GM23338 (cell line): ENCODE results near the gene MFSD2B. TPM values are rescaled to one million over a fixed set of nuclear protein-coding genes. Genes with fewer than 3 reads are reported as not detected.

Experiments used
- ATAC-seq: fragments of 200-7000 bp; cut with Tn5 transposase; 3 replicates; pipeline ENCODE4 v1.9.1; 2020
- DNase-seq: peaks from one replicate; pipeline ENCODE4 v3.0.0-alpha.2; 2015; ENCODE audit warnings: low spot score
- H2AFZ ChIP-seq: fragments of 200-600 bp; sonication (generic); 2 replicates; pipeline ENCODE4 v1.8.0; 2016; ENCODE audit warnings: antibody characterized with exemption, mild to moderate bottlenecking, moderate library complexity
- H3F3A ChIP-seq: fragments of 200-600 bp; sonication (generic); replicated peaks from 2 replicates; pipeline ENCODE4 v1.8.0; 2017; ENCODE audit warnings: antibody characterized with exemption, mixed run types, low read depth
- H3K27ac ChIP-seq: fragments of 200-600 bp; sonication (generic); 2 replicates; pipeline ENCODE4 v1.6.1; 2016; ENCODE audit warnings: low read depth
- H3K27me3 ChIP-seq: fragments of 200-600 bp; sonication (generic); 2 replicates; pipeline ENCODE4 v1.8.0; 2016; ENCODE audit warnings: mild to moderate bottlenecking, mixed run types, moderate library complexity; ENCODE audit not compliant: insufficient read depth
- H3K36me3 ChIP-seq: fragments of 200-600 bp; sonication (generic); 2 replicates; pipeline ENCODE4 v1.8.0; 2016; ENCODE audit warnings: mild to moderate bottlenecking; ENCODE audit not compliant: insufficient read depth
- H3K4me1 ChIP-seq: fragments of 200-600 bp; sonication (generic); 2 replicates; pipeline ENCODE4 v1.8.0; 2016; ENCODE audit warnings: mild to moderate bottlenecking, moderate library complexity; ENCODE audit not compliant: insufficient read depth
- H3K4me2 ChIP-seq: fragments of 200-600 bp; sonication (generic); 2 replicates; pipeline ENCODE4 v1.7.1; 2017; ENCODE audit warnings: mixed run types
- H3K4me3 ChIP-seq: fragments of 200-600 bp; sonication (generic); 2 replicates; pipeline ENCODE4 v1.6.1; 2016; ENCODE audit warnings: mixed run types
- H3K79me2 ChIP-seq: fragments of 200-600 bp; sonication (generic); replicated peaks from 2 replicates; pipeline ENCODE4 v1.8.0; 2017; ENCODE audit warnings: mild to moderate bottlenecking; ENCODE audit not compliant: insufficient read depth
- H3K9me2 ChIP-seq: fragments of 200-600 bp; sonication (generic); 2 replicates; pipeline ENCODE4 v1.8.0; 2017; ENCODE audit not compliant: insufficient read depth
- H4K20me1 ChIP-seq: fragments of 200-600 bp; sonication (generic); replicated peaks from 2 replicates; pipeline ENCODE4 v1.8.0; 2017; ENCODE audit warnings: mild to moderate bottlenecking; ENCODE audit not compliant: insufficient read depth
- H3K27ac Mint-ChIP-seq: 2 replicates; pipeline ENCODE4 v1.8.0; 2020; ENCODE audit warnings: inconsistent platforms, mild to moderate bottlenecking, moderate library complexity, mixed read lengths
- H3K27me3 Mint-ChIP-seq: 3 replicates; pipeline ENCODE4 v1.8.0; 2022; ENCODE audit warnings: low read depth, mild to moderate bottlenecking, moderate library complexity, mixed read lengths, inconsistent platforms; ENCODE audit not compliant: insufficient read depth, poor library complexity
- H3K36me3 Mint-ChIP-seq: 3 replicates; pipeline ENCODE4 v1.8.0; 2021; ENCODE audit warnings: low read depth, mild to moderate bottlenecking, inconsistent platforms, moderate library complexity, mixed read lengths
- H3K4me1 Mint-ChIP-seq: 3 replicates; pipeline ENCODE4 v1.8.0; 2020; ENCODE audit warnings: mild to moderate bottlenecking, inconsistent platforms, mixed read lengths
- H3K4me3 Mint-ChIP-seq: 3 replicates; pipeline ENCODE4 v1.8.0; 2021; ENCODE audit warnings: moderate library complexity, mild to moderate bottlenecking, inconsistent platforms, mixed read lengths
- H3K9me3 Mint-ChIP-seq: 3 replicates; pipeline ENCODE4 v1.8.0; 2020; ENCODE audit warnings: moderate library complexity, mild to moderate bottlenecking, inconsistent platforms, mixed read lengths
- CREB1 ChIP-seq: fragments of 250-450 bp; sonication (Bioruptor Pico); IDR thresholded peaks from 2 replicates; pipeline ENCODE4 v1.5.0; 2020; ENCODE audit warnings: low read depth, mild to moderate bottlenecking, moderate library complexity
- CTCF ChIP-seq, 2 experiments: fragments of 200-600 bp in 1 of 2; sonication (generic) in 1 of 2; conservative IDR thresholded peaks; 2 replicates each; pipeline versions ENCODE4 v1.5.1 to v1.6.1; 2016 to 2017; ENCODE audit warnings: antibody characterized with exemption in 2 of 2, low read depth in 2 of 2, mild to moderate bottlenecking in 2 of 2, moderate library complexity in 1 of 2
- EZH2phosphoT487 ChIP-seq: fragments of 200-600 bp; sonication (generic); IDR thresholded peaks from one replicate; pipeline ENCODE4 v1.8.1; 2018; ENCODE audit warnings: antibody characterized with exemption; ENCODE audit not compliant: unreplicated experiment
- JUNB ChIP-seq: IDR thresholded peaks from one replicate; pipeline ENCODE4 v1.6.1; 2016; ENCODE audit warnings: antibody characterized with exemption; ENCODE audit not compliant: unreplicated experiment
- REST ChIP-seq: IDR thresholded peaks from one replicate; pipeline ENCODE4 v1.6.1; 2018; ENCODE audit warnings: antibody characterized with exemption; ENCODE audit not compliant: unreplicated experiment
- ZNF114 ChIP-seq: fragments of 250-450 bp; sonication (Bioruptor Pico); IDR thresholded peaks from 2 replicates; pipeline ENCODE4 v1.5.0; 2020; ENCODE audit warnings: mild to moderate bottlenecking, moderate library complexity
- ZNF331 ChIP-seq: fragments of 250-450 bp; sonication (Bioruptor Pico); IDR thresholded peaks from 2 replicates; pipeline ENCODE4 v1.5.0; 2020; ENCODE audit warnings: low read depth, mild to moderate bottlenecking, moderate library complexity
- ZNF462 ChIP-seq: fragments of 250-450 bp; sonication (Bioruptor Pico); IDR thresholded peaks from 2 replicates; pipeline ENCODE4 v1.5.0; 2020; ENCODE audit warnings: mild to moderate bottlenecking, moderate library complexity
- polyA plus RNA-seq: library from polyadenylated mRNA; unstranded; fragments of >200 nt; fragmentation: Nextera tagmentation; extraction: Ambion mirVana; gene quantifications from 2 replicates; pipeline ENCODE4 v1.2.1, GENCODE V29; 2016
- total RNA-seq: library from RNA; depleted of rRNA; stranded (reverse); fragments of >200 nt; shearing (Covaris generic); gene quantifications from 2 replicates; pipeline ENCODE4 v1.2.3, GENCODE V29; 2014

Gene MFSD2B
- total and polyA plus RNA-seq, 2 experiments from 2014 or later = 0.21 to 2.3 TPM

GRCh38 chr2:23992931-23993330, 17.0 kb upstream of the MFSD2B start:
- DNase-seq (peak; percentile 36), ATAC-seq (peak; percentile 22; the same call in 1 of the 3 replicates)
- TF ChIP-seq EZH2phosphoT487 (no peak), REST (no peak), ZNF114 (no peak), JUNB (no peak), ZNF331 (CRISPR knock-in tag) (no peak), ZNF462 (CRISPR knock-in tag) (no peak), CTCF (conservative IDR thresholded peaks at IDR 0.05; ENCODE audit: low read depth in 2 of 2) (no peak), CREB1 (no peak)
- Mint-ChIP-seq H3K27ac (peak overlapping the region; percentile 34), H3K36me3 (no peaks in the 10 kb centered on the region; the same call in 2 of the 3 replicates), H3K4me1 (peaks cover 27% of the 10 kb centered on the region), H3K9me3 (no peaks in the 10 kb centered on the region), H3K27me3 (no peaks in the 10 kb centered on the region), H3K4me3 (peak overlapping the region; percentile 33; the same call in 1 of the 3 replicates)
- Histone ChIP-seq H3K27ac (peak overlapping the region; percentile 53), H3K9me2 (no peaks in the 10 kb centered on the region), H2AFZ (no peak overlapping the region), H3K36me3 (no peaks in the 10 kb centered on the region), H3F3A (no peaks in the 10 kb centered on the region), H3K4me1 (peaks cover 26% of the 10 kb centered on the region; the same call in 1 of the 2 replicates), H3K4me3 (no peak overlapping the region), H3K4me2 (peak overlapping the region; percentile 16), H3K79me2 (no peaks in the 10 kb centered on the region), H4K20me1 (no peaks in the 10 kb centered on the region), H3K27me3 (no peaks in the 10 kb centered on the region)
